ENCODE measurements around the gene ARHGEF19. TPM values are rescaled to one million over a fixed set of nuclear protein-coding genes. Genes with fewer than 3 reads are reported as not detected.

Gene ARHGEF19
- total RNA-seq, 4 donors from 2014 or later, result 11.9 to 32.3 (median 17.5) TPM

DNA sequence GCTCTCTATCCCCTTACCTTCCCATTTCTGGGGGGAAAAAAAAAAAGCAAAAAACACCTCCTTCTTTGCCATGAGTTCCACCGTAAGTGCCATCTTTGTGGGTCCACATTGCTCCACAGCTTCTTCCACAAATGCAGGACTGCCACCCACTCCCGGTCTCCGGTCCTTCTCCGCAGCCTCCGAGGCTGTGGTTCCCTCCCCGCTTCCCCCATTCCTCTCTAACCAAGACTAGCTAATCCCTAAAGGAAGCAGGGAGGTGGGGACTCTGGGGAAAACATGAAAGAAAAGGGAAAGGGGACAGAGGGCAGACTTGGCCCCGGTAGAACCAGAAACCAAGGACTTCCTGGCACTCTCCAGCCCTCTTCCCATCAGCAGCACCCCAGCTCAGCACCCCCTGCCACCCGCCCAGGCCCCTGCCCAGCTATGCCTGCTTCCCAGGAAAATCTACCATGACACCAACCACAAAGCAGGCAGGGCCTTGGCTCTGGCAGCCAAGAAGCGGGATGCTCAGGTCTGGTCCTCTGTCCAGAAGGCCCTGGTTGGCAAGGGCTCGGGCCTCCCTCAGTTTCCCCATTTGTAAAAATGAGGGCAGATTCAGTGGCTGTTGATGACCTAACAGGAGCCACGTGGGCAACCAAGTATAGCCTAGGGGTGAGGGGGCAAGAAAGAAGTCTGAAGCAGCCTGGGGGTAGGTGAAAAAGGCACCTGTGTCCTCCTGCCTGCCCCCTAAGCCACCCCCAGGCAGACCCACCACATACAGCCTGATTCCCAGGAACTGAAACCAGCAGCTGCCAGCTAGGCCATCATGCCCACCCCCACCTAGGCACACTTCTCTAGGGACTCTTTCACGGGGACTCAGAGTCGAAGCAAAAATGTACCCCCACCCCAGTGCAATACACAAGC is 59.1 kb downstream of the ARHGEF19 start:
- no peak for DNase-seq

DNA sequence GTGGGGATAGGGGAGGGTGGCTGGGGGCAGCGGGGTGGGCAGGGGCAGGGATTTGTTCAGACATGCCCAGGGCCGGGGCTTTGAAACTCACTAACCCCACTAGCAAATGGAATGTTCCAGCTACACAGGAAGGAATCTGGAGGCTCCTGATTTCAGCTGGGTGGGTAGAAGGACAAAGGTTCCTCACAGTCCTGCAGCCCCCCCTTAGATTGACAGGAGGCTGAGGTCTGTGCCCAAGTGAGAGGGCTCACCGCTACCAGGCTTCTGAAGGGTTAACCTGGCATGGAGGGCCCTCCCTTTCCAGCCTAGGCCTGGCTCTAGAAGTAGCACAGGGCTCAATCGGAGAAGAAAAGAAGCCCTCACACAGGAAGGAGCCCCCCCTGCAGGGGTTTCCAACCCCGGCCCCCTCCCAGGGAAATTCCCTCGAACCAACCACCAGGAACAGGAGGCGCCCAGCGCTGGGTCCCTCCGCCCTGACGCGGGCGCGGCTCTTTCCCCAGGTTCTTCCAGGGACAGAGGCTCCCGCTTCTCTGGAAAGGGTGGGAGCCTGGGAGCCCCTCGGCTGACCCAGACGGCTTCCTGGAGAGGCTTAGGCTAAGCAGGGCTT is 59.9 kb downstream of the ARHGEF19 start:
- no peaks in the 10 kb centered on the region for H3K9me3 ChIP-seq
- peak overlapping the region; percentile 85 to 90 (median 90) for H3K27ac ChIP-seq
- peaks cover 14 to 17% of the 10 kb centered on the region in 2 donors for H3K36me3 ChIP-seq
- intact Hi-C loops (cut with DNase I), result no loop called here
- no peaks in the 10 kb centered on the region for H3K27me3 ChIP-seq
- peak overlapping the region in 1 of 3 donors; percentile 56 for H3K4me3 ChIP-seq (replicated peaks in 1 of 3)
- DNase-seq, result peak; percentile 90 to 91
- peaks cover 49 to 62% of the 10 kb centered on the region in 2 donors for H3K4me1 ChIP-seq
- TF ChIP-seq POLR2A (IDR thresholded peaks at IDR 0.05), result peak in 1 of 2 donors; percentile 75
- TF ChIP-seq, protein P1, sequence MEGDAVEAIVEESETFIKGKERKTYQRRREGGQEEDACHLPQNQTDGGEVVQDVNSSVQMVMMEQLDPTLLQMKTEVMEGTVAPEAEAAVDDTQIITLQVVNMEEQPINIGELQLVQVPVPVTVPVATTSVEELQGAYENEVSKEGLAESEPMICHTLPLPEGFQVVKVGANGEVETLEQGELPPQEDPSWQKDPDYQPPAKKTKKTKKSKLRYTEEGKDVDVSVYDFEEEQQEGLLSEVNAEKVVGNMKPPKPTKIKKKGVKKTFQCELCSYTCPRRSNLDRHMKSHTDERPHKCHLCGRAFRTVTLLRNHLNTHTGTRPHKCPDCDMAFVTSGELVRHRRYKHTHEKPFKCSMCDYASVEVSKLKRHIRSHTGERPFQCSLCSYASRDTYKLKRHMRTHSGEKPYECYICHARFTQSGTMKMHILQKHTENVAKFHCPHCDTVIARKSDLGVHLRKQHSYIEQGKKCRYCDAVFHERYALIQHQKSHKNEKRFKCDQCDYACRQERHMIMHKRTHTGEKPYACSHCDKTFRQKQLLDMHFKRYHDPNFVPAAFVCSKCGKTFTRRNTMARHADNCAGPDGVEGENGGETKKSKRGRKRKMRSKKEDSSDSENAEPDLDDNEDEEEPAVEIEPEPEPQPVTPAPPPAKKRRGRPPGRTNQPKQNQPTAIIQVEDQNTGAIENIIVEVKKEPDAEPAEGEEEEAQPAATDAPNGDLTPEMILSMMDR (IDR thresholded peaks at IDR 0.05), result peak in 1 of 6 experiments; percentile 16
- WGBS, 2 donors, result 15 to 18% methylated on average over 7 to 13 of the region's 16 CpGs

More for the DNA sequence above, 59.1 kb downstream of the ARHGEF19 start:
- 37 to 45% methylated on average over 11 to 13 of the region's 13 CpGs for WGBS, 2 donors
- Histone ChIP-seq H3K27ac (peak overlapping the region; percentile 85 to 90 (median 90)), H3K27me3 (no peaks in the 10 kb centered on the region), H3K4me1 (peaks cover 46 to 57% of the 10 kb centered on the region in 2 donors), H3K36me3 (peaks cover 7 to 13% of the 10 kb centered on the region in 2 donors), H3K4me3 (replicated peaks in 1 of 3) (peak overlapping the region in 1 of 3 donors; percentile 56), H3K9me3 (no peaks in the 10 kb centered on the region)
- intact Hi-C loops (cut with DNase I), result no loop called here
- TF ChIP-seq POLR2A (IDR thresholded peaks at IDR 0.05), result no peak
- TF ChIP-seq, protein P1 (IDR thresholded peaks at IDR 0.05), result no peak

DNA sequence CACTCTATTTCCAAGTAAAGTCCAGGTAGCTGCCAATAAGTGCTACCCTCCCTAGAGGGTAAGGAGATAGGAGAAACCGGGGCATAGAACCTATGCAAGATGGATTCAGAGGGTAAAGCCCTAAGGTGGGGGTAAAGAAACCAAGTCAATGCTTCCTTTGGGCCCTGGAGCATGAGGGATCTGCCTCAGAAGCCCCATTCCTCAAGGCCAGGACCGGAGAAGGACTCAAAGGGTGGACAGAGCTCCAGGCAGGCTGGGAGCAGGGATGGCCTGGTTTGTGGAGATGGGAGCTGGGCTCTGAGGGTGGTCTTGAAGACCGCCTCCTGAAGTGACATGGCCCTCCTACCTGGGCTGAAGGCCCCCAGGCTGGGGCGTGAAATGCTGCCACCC is 60.5 kb downstream of the ARHGEF19 start:
- peaks cover 55 to 66% of the 10 kb centered on the region in 2 donors for H3K4me1 ChIP-seq
- peak overlapping the region in 1 of 3 donors; percentile 56 for H3K4me3 ChIP-seq (replicated peaks in 1 of 3)
- H3K9me3 ChIP-seq, result no peaks in the 10 kb centered on the region
- H3K27me3 ChIP-seq, result no peaks in the 10 kb centered on the region
- 81 to 85% methylated on average over 3 to 4 of the region's 4 CpGs for WGBS, 2 donors
- no peak for TF ChIP-seq POLR2A (IDR thresholded peaks at IDR 0.05)
- TF ChIP-seq, protein P1 (IDR thresholded peaks at IDR 0.05), result no peak
- no peak for DNase-seq
- intact Hi-C loops (cut with DNase I), result no loop called here
- H3K36me3 ChIP-seq, result peaks cover 16 to 17% of the 10 kb centered on the region in 2 donors
- H3K27ac ChIP-seq, result peak overlapping the region; percentile 85 to 90 (median 90)

DNA sequence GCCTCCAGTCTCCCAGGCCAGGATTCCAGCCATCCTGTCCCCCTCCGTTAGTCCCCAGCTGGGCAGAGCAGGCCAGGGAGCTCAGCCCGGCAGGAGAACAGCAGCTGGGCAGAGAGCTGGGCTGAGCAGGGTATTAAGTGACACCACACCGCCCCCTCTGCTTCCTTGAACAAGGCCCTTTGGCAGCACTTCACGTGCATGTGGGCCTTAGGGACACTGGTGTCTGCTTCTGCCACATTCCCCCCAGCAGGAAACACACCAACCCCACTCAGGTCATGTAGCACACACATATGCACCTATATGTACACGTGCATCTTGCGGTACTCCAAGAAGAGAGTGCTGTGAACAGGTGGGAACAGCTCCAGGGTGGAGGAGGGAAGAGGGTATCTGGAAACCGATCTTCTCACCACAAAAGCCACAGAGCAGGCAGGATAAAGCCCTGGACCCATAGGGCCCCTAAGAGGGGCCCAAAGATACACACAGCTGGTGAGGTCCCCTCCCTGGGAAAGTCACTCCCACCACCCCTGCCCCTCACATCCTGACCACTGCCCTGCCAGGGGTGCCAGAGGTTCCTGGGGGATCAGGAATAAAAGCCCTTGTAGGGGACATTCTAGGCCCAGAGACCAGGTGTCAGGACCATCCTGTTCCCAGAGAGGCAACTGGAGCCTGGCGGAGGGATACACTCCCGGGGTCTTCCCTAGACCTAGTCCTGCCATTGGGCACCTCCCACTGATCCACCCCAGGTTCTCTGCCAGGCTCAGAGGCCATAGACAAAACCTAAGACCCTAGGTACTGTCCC is 61.1 kb downstream of the ARHGEF19 start:
- peak; percentile 69 to 71 for DNase-seq
- no peaks in the 10 kb centered on the region for H3K27me3 ChIP-seq
- peaks cover 59 to 66% of the 10 kb centered on the region in 2 donors for H3K4me1 ChIP-seq
- H3K27ac ChIP-seq, result peak overlapping the region; percentile 85 to 90 (median 90)
- intact Hi-C loops (cut with DNase I), result no loop called here
- WGBS, 2 donors, result 44 to 72% methylated on average over 5 to 7 of the region's 9 CpGs
- no peaks in the 10 kb centered on the region for H3K9me3 ChIP-seq
- H3K4me3 ChIP-seq (replicated peaks in 1 of 3), result peak overlapping the region in 1 of 3 donors; percentile 56
- peaks cover 16 to 17% of the 10 kb centered on the region in 2 donors for H3K36me3 ChIP-seq
- TF ChIP-seq POLR2A (IDR thresholded peaks at IDR 0.05), result no peak
- TF ChIP-seq, protein P1 (IDR thresholded peaks at IDR 0.05), result no peak

Data from thyroid gland (tissue), 4 donors.